Measurements from ENCODE around the gene WDR5.

- no peak for TF ChIP-seq CTCF (tag by site-specific recombination; IDR thresholded peaks at IDR 0.05)
- TF ChIP-seq, protein P1, sequence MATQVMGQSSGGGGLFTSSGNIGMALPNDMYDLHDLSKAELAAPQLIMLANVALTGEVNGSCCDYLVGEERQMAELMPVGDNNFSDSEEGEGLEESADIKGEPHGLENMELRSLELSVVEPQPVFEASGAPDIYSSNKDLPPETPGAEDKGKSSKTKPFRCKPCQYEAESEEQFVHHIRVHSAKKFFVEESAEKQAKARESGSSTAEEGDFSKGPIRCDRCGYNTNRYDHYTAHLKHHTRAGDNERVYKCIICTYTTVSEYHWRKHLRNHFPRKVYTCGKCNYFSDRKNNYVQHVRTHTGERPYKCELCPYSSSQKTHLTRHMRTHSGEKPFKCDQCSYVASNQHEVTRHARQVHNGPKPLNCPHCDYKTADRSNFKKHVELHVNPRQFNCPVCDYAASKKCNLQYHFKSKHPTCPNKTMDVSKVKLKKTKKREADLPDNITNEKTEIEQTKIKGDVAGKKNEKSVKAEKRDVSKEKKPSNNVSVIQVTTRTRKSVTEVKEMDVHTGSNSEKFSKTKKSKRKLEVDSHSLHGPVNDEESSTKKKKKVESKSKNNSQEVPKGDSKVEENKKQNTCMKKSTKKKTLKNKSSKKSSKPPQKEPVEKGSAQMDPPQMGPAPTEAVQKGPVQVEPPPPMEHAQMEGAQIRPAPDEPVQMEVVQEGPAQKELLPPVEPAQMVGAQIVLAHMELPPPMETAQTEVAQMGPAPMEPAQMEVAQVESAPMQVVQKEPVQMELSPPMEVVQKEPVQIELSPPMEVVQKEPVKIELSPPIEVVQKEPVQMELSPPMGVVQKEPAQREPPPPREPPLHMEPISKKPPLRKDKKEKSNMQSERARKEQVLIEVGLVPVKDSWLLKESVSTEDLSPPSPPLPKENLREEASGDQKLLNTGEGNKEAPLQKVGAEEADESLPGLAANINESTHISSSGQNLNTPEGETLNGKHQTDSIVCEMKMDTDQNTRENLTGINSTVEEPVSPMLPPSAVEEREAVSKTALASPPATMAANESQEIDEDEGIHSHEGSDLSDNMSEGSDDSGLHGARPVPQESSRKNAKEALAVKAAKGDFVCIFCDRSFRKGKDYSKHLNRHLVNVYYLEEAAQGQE (tag by site-specific recombination; IDR thresholded peaks at IDR 0.05): no peak
- TF ChIP-seq ZNF146 (tag by site-specific recombination; IDR thresholded peaks at IDR 0.05): no peak
- no peak for TF ChIP-seq SP3 (tag by site-specific recombination; IDR thresholded peaks at IDR 0.05)
- TF ChIP-seq SP7 (tag by site-specific recombination; IDR thresholded peaks at IDR 0.05): no peak
These were observed 42.5 kb downstream of the WDR5 start for GRCh38 chr9:134178394-134178767.
